Activated CD8-positive, alpha-beta memory T cell treated with anti-CD3 and anti-CD28 coated beads for 4 hours (primary cell): ENCODE results near the gene SCN7A.

Experiments used
- DNase-seq, 2 donors: peaks; one replicate each; pipeline ENCODE4 v3.0.0-alpha.2; 2020; ENCODE audit warnings: low read depth in 2 of 2

The SCN7A gene

GRCh38 chr2:166404831-166405568 is 89.0 kb downstream of the SCN7A start:
- no peak for DNase-seq

GRCh38 chr2:166394245-166394644 is 99.8 kb downstream of the SCN7A start:
- DNase-seq: no peak

GRCh38 chr2:166393008-166393407 is 101.0 kb downstream of the SCN7A start:
- no peak for DNase-seq

GRCh38 chr2:166388481-166389070 is 105.5 kb downstream of the SCN7A start:
- DNase-seq: no peak

GRCh38 chr2:166385313-166385712 is 108.7 kb downstream of the SCN7A start:
- no peak for DNase-seq

GRCh38 chr2:166384774-166385173 is 109.3 kb downstream of the SCN7A start:
- no peak for DNase-seq

- no peak for DNase-seq
Measured at GRCh38 chr2:166382448-166382847, 111.6 kb downstream of the SCN7A start.

- DNase-seq: no peak
Measured at GRCh38 chr2:166380615-166381014, 113.4 kb downstream of the SCN7A start.

GRCh38 chr2:166376873-166377272 is 117.2 kb downstream of the SCN7A start:
- DNase-seq: no peak

- no peak for DNase-seq
Measured at GRCh38 chr2:166376488-166376828, 117.6 kb downstream of the SCN7A start.

GRCh38 chr2:166375736-166376487 is 118.1 kb downstream of the SCN7A start, which contains the start of gene SCN9A:
Gene SCN9A, minus strand, starts transcription at chr2:166375944. Its CDS starts 64,188 bp downstream, at chr2:166311756.
- no peak for DNase-seq

- no peak for DNase-seq
Measured at GRCh38 chr2:166375195-166375735, 118.8 kb downstream of the SCN7A start.

GRCh38 chr2:166373951-166374350 is 120.1 kb downstream of the SCN7A start:
- no peak for DNase-seq

- DNase-seq: no peak
Measured at GRCh38 chr2:166373539-166373938, 120.5 kb downstream of the SCN7A start.

GRCh38 chr2:166373105-166373504 is 120.9 kb downstream of the SCN7A start:
- no peak for DNase-seq

GRCh38 chr2:166372046-166372445 is 122.0 kb downstream of the SCN7A start:
- no peak for DNase-seq

GRCh38 chr2:166365803-166366420 is 128.1 kb downstream of the SCN7A start:
- no peak for DNase-seq

- no peak for DNase-seq
Measured at GRCh38 chr2:166365239-166365638, 128.8 kb downstream of the SCN7A start.

GRCh38 chr2:166364476-166365161 is 129.4 kb downstream of the SCN7A start:
- no peak for DNase-seq

GRCh38 chr2:166361351-166362153 is 132.5 kb downstream of the SCN7A start:
- DNase-seq: no peak

- DNase-seq: no peak
Measured at GRCh38 chr2:166360906-166361305, 133.1 kb downstream of the SCN7A start.
